HL-60 (cell line): Measurements from ENCODE around the gene ZNF496.

Experiments
- CTCF ChIP-seq: IDR thresholded peaks from one replicate; pipeline ENCODE4 v1.5.1; 2011; ENCODE audit warnings: low read length, control low read depth, inconsistent platforms; ENCODE audit not compliant: insufficient read depth
- GABPA ChIP-seq: IDR thresholded peaks from 2 replicates; pipeline ENCODE4 v1.6.1; 2012; ENCODE audit warnings: low read depth
- REST ChIP-seq: IDR thresholded peaks from 2 replicates; pipeline ENCODE4 v1.6.1; 2012; ENCODE audit warnings: low read depth; ENCODE audit not compliant: insufficient replicate concordance

GRCh38 chr1:247290576-247290975 is 41.1 kb downstream of the ZNF496 start:
- TF ChIP-seq CTCF (no peak), GABPA (no peak), REST (no peak)
